Stimulated activated CD4-positive, alpha-beta T cell treated with anti-CD3 and anti-CD28 coated beads, Interleukin-15, amount 100 ng/mL, for 1 hour (primary cell): ENCODE measurements around the gene CYP2A7.
"Not testable (repeated sequence)": the region's sequence is repeated elsewhere in the genome, so short reads cannot be mapped to it uniquely, and the experiment has no call there.

Experiments used
- DNase-seq, 2 donors: peaks; one replicate each; pipeline ENCODE4 v3.0.0-alpha.2; 2020; ENCODE audit warnings: low read depth in 1 of 2, low spot score in 1 of 2

Gene CYP2A7

GRCh38 chr19:40842997-40843652 is 38.9 kb downstream of the CYP2A7 start:
- DNase-seq, result not testable (repeated sequence)

DNA sequence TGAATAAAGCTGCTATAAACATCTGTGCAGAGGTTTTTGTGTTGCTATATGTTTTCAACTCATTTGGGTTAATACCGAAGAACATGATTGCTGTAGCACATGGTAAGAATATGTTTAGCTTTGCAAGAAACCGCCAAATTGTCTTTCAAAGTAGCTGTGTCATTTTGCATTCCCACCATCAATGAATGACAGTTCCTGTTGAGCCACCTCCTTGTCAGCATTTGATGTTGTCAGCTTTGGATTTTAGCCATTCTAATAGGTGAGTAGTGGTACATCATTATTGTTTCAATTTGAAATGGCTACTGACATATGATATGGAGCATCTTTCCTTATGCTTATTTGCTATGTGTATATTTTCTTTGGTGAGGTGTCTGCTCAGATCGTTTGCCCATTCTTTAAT is 40.0 kb downstream of the CYP2A7 start:
- DNase-seq, result not testable (repeated sequence)

- DNase-seq, result not testable (repeated sequence)
These were observed 43.6 kb downstream of the CYP2A7 start for GRCh38 chr19:40838477-40838876.

- DNase-seq, result no peak
These were observed 45.1 kb downstream of the CYP2A7 start for GRCh38 chr19:40836754-40837429.

DNA sequence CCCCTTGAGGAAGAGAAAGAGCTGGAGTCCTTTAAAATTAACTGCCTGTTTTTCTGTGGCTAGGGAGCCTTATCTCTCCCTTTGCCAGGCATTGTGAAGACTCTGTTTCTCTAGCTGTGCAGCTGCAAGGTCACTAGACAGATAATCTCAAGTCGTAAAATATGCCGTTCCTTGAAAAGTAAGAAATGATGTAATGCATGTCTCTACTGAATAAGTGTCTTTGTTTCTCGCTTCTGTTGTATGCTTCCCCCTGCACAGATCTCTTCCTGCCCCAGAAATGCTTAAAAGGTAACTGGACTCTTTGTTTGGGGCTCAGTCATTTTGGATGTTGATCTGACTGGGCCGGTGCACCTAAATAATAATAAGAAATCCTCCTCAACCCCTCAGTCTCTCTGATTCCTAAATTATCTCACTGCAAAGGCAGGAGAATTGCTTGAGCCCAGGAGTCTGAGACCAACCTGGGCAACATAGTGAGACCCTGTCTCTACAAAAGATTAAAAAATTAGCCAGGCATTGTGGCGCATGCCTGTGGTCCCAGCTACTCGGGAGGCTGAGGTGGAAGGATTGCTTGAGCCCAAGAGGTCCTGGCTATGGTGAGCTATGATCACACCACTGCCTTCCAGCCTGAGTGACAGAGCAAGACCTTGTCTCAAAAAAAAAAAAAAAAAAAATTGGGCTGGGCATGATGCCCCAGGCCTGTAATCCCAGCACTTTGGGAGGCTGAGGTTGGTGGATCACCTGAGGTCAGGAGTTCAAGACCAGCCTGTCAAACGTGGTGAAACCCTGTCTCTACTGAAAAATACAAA is 48.1 kb downstream of the CYP2A7 start:
- not testable (repeated sequence) for DNase-seq

- DNase-seq, result not testable (repeated sequence)
These were observed 49.6 kb downstream of the CYP2A7 start for GRCh38 chr19:40832431-40832790.

- no peak for DNase-seq
These were observed 50.3 kb downstream of the CYP2A7 start for GRCh38 chr19:40831502-40832430.

DNA sequence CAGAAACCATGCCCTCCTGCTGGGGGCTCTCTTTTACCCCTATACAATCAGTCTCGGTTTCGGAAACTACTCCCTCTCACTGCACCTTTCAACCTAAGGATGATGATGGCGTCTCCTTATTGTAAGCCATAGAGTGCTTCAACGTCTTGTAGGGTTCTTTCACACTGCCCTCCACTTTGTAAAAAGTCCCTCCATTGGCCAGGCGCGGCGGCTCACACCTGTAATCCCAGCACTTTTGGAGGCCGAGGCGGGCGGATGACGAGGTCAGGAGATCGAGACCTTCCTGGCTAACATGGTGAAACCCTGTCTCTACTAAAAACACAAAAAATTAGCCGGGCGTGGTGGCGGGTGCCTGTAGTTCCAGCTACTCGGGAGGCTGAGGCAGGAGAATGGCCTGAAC is 51.3 kb downstream of the CYP2A7 start:
- DNase-seq, result not testable (repeated sequence)

GRCh38 chr19:40829205-40829604 is 52.8 kb downstream of the CYP2A7 start:
- no peak for DNase-seq

DNA sequence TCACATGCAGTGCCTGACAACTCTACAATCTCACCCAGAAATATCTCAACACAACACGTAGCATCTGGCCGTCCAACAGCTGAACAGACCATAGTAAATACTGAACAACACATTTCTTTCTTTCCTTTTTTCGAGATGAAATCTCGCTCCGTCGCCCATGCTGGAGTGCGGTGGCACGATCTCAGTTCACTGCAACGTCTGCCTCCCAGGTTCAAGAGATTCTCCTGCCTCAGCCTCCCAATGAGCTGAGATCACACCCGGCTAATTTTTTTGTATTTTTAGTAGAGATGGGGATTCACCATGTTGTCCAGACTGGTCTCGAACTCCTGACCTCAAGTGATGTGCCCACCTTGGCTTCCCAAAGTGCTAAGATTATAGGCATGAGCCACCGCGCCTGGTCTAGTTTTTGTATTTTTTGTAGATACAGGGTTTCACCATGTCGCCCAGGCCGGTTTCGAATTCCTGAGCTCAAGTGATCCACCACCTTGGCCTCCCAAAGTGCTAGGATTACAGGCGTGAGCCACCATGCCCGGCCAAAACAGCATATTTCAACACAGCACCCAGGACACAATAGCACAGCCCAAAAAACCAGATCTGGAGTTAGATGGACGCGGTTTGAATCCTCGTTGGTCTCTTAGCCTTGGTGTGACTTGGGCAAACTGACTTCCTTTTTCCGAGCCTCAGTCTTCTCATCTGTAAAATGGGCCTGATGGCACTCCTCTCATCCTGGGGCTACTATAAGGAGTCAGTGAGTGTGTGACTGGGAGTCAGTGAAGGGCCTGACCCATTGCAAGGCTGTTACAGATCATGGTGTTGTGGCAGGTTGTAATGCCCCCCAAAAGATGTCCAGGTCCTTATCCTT is 54.4 kb downstream of the CYP2A7 start:
- DNase-seq, result no peak

GRCh38 chr19:40826699-40827385 is 55.2 kb downstream of the CYP2A7 start:
- DNase-seq, result peak in 1 of 2 donors; percentile 34

DNA sequence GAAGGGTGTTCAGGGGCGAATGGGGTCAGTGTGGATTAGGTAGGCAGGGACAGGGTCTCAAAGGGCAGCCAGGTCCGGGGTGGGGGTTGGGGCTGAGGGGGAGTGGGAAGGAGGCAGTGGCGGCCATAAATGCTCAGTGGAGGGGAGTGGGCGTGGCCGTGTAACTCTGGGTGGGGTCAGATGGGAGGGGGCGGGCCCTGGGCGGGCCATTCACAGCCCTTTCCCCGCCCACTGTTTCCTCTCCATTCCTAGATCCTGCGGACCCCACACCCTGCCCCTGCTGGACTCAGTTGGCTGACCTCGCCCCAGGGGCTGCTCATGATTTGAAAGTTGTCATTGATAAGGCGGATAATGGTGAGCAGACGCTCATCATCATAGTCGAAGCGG is 55.7 kb downstream of the CYP2A7 start:
- not testable (repeated sequence) for DNase-seq

DNA sequence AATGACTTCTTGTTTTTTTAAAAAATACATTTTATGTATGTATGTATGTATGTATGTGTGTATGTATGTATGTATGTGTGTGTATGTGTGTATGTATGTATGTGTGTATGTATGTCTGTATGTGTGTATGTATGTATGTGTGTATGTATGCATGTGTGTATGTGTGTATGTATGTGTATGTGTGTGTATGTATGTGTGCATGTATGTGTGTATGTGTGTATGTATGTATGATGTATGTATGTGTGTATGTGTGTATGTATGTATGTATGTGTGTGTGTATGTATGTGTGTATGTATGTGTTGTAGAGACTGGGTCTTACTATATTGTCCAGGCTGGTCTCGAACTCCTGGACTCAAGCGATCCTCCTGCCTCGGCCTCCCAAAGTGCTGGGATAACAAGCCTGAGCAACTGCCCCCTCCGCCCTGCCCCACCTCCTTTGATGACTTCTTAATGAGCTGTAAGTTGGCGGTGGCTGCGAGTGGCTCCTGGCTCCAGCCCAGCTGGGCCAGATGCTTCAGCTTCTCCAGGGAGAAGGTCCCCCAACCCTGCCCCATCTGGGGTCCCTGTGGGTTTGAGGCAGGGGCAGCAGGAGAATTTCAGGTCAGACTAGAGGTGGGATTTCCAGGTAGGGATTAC is 56.5 kb downstream of the CYP2A7 start:
- DNase-seq, result not testable (repeated sequence)
